K562 (cell line): Measurements from ENCODE around the gene CNTNAP4. TPM values are rescaled to one million over a fixed set of nuclear protein-coding genes. Genes with fewer than 3 reads are reported as not detected.

ENCODE experiments used
- ATAC-seq: fragments of 200-7000 bp; cut with Tn5 transposase; 3 replicates; pipeline ENCODE4 v1.9.1; 2020; ENCODE audit warnings: moderate library complexity
- BruUV-seq: library from RNA; stranded (reverse); fragments of 400-500 nt; replicated peaks from 2 replicates; lab custom pipeline; 2021; lab: Mats Ljungman, UMichigan
- CTCF ChIA-PET: fragments of 300-600 bp; formaldehyde crosslinking; extraction: SDS; loops from one replicate; lab custom pipeline; 2021; ENCODE audit warnings: low intra/inter-chr PET ratio; lab: Yijun Ruan, JAX
- POLR2A ChIA-PET: fragments of 300-600, 350-650 bp; sonication (Branson Sonifier 250); formaldehyde crosslinking; extraction: SDS; loops from one replicate; lab custom pipeline; 2021; ENCODE audit warnings: antibody characterized with exemption, inconsistent platforms; lab: Yijun Ruan, JAX
- DNase-seq, 4 experiments: peaks; one replicate each; pipeline versions ENCODE4 v3.0.0 to v3.0.0-alpha.2; 2011 to 2018; ENCODE audit warnings: low spot score in 3 of 4, mixed read lengths in 3 of 4; ENCODE audit errors: extremely low read depth in 1 of 4
- FAIRE-seq: peaks from 2 replicates; lab custom pipeline; 2011; peaks lifted over from hg19 to GRCh38; lab: Jason Lieb, UNC
- H2AFZ ChIP-seq: 2 replicates; pipeline ENCODE4 v1.6.0; 2011; ENCODE audit warnings: low read depth, low read length, control low read depth, inconsistent platforms
- H3K27ac ChIP-seq: fragments of 200-600 bp; 3 replicates; pipeline ENCODE4 v1.8.0; 2011; ENCODE audit warnings: low read depth, mild to moderate bottlenecking, control low read depth, inconsistent platforms, low read length, moderate library complexity, mixed read lengths; ENCODE audit errors: extremely low read depth
- H3K27me3 ChIP-seq, 2 experiments: fragments of 300-600 bp in 1 of 2; 2 replicates in 1 of 2; 3 replicates in 1 of 2; pipeline versions ENCODE4 v1.6.0 to v1.8.0; 2011; ENCODE audit warnings: inconsistent platforms in 2 of 2, low read length in 2 of 2, mild to moderate bottlenecking in 1 of 2, mixed read lengths in 1 of 2, moderate library complexity in 1 of 2; ENCODE audit not compliant: control insufficient read depth in 2 of 2, insufficient read depth in 2 of 2
- H3K36me3 ChIP-seq: fragments of 300-600 bp; 3 replicates; pipeline ENCODE4 v1.8.0; 2011; ENCODE audit warnings: mild to moderate bottlenecking, low read length, inconsistent platforms; ENCODE audit not compliant: control insufficient read depth, insufficient read depth
- H3K4me1 ChIP-seq, 2 experiments: fragments of 200-600 bp in 1 of 2; replicated peaks in 1 of 2; 2 replicates in 1 of 2; 3 replicates in 1 of 2; pipeline versions ENCODE4 v1.5.1 to v1.8.0; 2011; ENCODE audit warnings: inconsistent platforms in 2 of 2, low read length in 2 of 2, mild to moderate bottlenecking in 1 of 2, mixed read lengths in 1 of 2, moderate library complexity in 1 of 2; ENCODE audit not compliant: control insufficient read depth in 2 of 2, insufficient read depth in 2 of 2
- H3K4me2 ChIP-seq: 2 replicates; pipeline ENCODE4 v1.6.1; 2011; ENCODE audit warnings: low read length, control low read depth, inconsistent platforms, mixed read lengths; ENCODE audit not compliant: insufficient read depth
- H3K4me3 ChIP-seq: fragments of 200-600 bp; sonication (generic), shearing (Covaris generic); 2 replicates; pipeline ENCODE4 v1.5.1; 2016; ENCODE audit warnings: control low read depth, inconsistent platforms
- H3K79me2 ChIP-seq: fragments of 200-600 bp; 3 replicates; pipeline ENCODE4 v1.8.0; 2011; ENCODE audit warnings: low read length, inconsistent platforms; ENCODE audit not compliant: control insufficient read depth, insufficient read depth
- H3K9ac ChIP-seq, 2 experiments: 2 replicates each; pipeline versions ENCODE4 v1.6.0 to v1.6.1; 2011; ENCODE audit warnings: low read depth in 2 of 2, low read length in 2 of 2, control low read depth in 1 of 2, inconsistent platforms in 1 of 2, mild to moderate bottlenecking in 1 of 2, mixed read lengths in 1 of 2; ENCODE audit not compliant: insufficient read depth in 1 of 2
- H3K9me1 ChIP-seq: one replicate; pipeline ENCODE4 v1.6.0; 2011; ENCODE audit warnings: inconsistent platforms, mild to moderate bottlenecking, low read length, moderate library complexity; ENCODE audit not compliant: control insufficient read depth, insufficient read depth
- H3K9me3 ChIP-seq: replicated peaks from 2 replicates; pipeline ENCODE4 v1.5.1; 2011; ENCODE audit warnings: low read depth, low read length, inconsistent platforms; ENCODE audit not compliant: control insufficient read depth, insufficient read depth
- H4K20me1 ChIP-seq: replicated peaks from 2 replicates; pipeline ENCODE4 v1.6.1; 2011; ENCODE audit warnings: low read length, inconsistent platforms, mixed read lengths; ENCODE audit not compliant: control insufficient read depth, insufficient read depth
- BMI1 ChIP-seq: fragments of 150-350 bp; IDR thresholded peaks from 2 replicates; pipeline ENCODE4 v1.6.1; 2014; ENCODE audit warnings: low read length
- CBX1 ChIP-seq: sonication (generic); IDR thresholded peaks from 2 replicates; pipeline ENCODE4 v1.6.1; 2016; ENCODE audit warnings: antibody characterized with exemption, low read depth, mild to moderate bottlenecking
- CBX3 ChIP-seq, 2 experiments: IDR thresholded peaks; 1 replicate in 1 of 2; 2 replicates in 1 of 2; pipeline ENCODE4 v1.6.1; 2012; ENCODE audit warnings: inconsistent platforms in 2 of 2, low read length in 2 of 2, borderline replicate concordance in 1 of 2, control low read depth in 1 of 2
- GATAD2B ChIP-seq: fragments of 450-650 bp; IDR thresholded peaks from 2 replicates; pipeline ENCODE4 v1.6.1; 2017; ENCODE audit warnings: mild to moderate bottlenecking, borderline replicate concordance
- NELFE ChIP-seq: IDR thresholded peaks from 2 replicates; pipeline ENCODE4 v1.6.1; 2011; ENCODE audit warnings: mild to moderate bottlenecking; ENCODE audit not compliant: insufficient read depth, insufficient read length
- PHB ChIP-seq: fragments of 250-450 bp; sonication (Bioruptor Pico); IDR thresholded peaks from 2 replicates; pipeline ENCODE4 v1.5.0; 2021
- PYGO2 ChIP-seq: fragments of 450-650 bp; IDR thresholded peaks from 2 replicates; pipeline ENCODE4 v1.6.1; 2016; ENCODE audit warnings: mild to moderate bottlenecking, missing genetic modification characterization, moderate library complexity, missing compliant biosample characterization
- RBBP5 ChIP-seq: fragments of 200-600 bp; sonication (generic); IDR thresholded peaks from 2 replicates; pipeline ENCODE4 v1.6.1; 2012; ENCODE audit warnings: borderline replicate concordance, mild to moderate bottlenecking, low read length, control low read depth, inconsistent platforms; ENCODE audit not compliant: insufficient read depth, poor library complexity, severe bottlenecking
- in situ Hi-C: fragments of 300-500 bp; cut with MboI; formaldehyde crosslinking; loops from 4 replicates; pipeline ENCODE4 v1.15.0; 2018; ENCODE audit warnings: inconsistent platforms, mixed read lengths
- intact Hi-C: fragments of 100-400 bp; cut with micrococcal nuclease; formaldehyde crosslinking; loops from 2 replicates; pipeline ENCODE4 v1.14.2; 2022
- polyA plus RNA-seq, 8 experiments: library from polyadenylated mRNA; depleted of rRNA in 4 of 8; stranded (reverse) in 5 of 8; unstranded in 3 of 8; fragments of >200 nt; fragmentation: Nextera tagmentation in 2 of 8; fragmentation: Illumina TruSeq in 1 of 8; extraction: Ambion mirVana in 2 of 8; extraction: Trizol in 1 of 8; gene quantifications; 2 replicates each; pipeline versions ENCODE4 v1.2.1 to v1.2.3, GENCODE V29; 2011 to 2014; ENCODE audit warnings: inconsistent platforms in 1 of 8, missing spikeins in 1 of 8
- total RNA-seq, 7 experiments: library from RNA; depleted of rRNA in 6 of 7; stranded (reverse); fragments of >200 nt in 6 of 7; fragmentation: Illumina TruSeq in 2 of 7; extraction: Trizol in 2 of 7; gene quantifications; 2 replicates each; pipeline versions ENCODE4 v1.2.1 to v1.2.3, GENCODE V29; 2011 to 2021; ENCODE audit warnings: low replicate concordance in 1 of 7
- TF ChIP-seq, protein P1 (sequence below): sonication (generic); formaldehyde crosslinking; IDR thresholded peaks from 2 replicates; pipeline ENCODE4 v1.9.0; 2022; ENCODE audit warnings: mild to moderate bottlenecking, missing genetic modification reagents
- TF ChIP-seq, protein P2 (sequence below): fragments of 450-650 bp; formaldehyde crosslinking; IDR thresholded peaks from 2 replicates; pipeline ENCODE4 v1.4.0; 2020; ENCODE audit warnings: mild to moderate bottlenecking, moderate library complexity

Gene CNTNAP4
- total and polyA plus RNA-seq, 9 of the 15 experiments (the other 6 are each of a cell fraction or from before 2014, with no cell fraction given): not detected

DNA sequence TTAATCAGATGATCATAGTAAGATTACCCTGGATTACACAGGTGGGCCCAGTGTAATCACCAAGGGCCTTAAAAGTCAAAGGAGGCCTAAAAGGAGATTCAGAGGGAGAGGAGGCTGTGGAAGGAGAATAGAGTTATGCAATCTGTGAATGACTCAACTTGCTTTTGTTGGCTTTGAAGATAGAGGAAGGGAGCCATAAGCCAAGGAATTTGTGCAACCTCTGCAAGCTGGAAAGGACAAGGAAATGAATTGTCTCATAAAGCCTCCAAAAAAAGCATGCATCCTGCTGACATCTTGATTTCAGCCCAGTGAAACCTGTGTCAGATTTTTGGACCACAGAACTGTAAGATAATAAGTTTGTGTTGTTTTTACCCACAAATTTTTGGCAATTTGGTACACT, 109.6 kb downstream of the CNTNAP4 start:
- no peaks in the 10 kb centered on the region for H4K20me1 ChIP-seq
- POLR2A ChIA-PET: no interaction called here
- TF ChIP-seq RBBP5 (no peak), NELFE (no peak), PYGO2 (tag) (no peak), BMI1 (no peak), CBX1 (no peak), PHB (CRISPR knock-in tag) (no peak), GATAD2B (no peak), CBX3 (IDR thresholded peaks at IDR 0.05; ENCODE audit: borderline replicate concordance in 1 of 2, low read length in 2 of 2) (no peak)
- TF ChIP-seq, protein P1, sequence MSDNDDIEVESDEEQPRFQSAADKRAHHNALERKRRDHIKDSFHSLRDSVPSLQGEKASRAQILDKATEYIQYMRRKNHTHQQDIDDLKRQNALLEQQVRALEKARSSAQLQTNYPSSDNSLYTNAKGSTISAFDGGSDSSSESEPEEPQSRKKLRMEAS: no peak
- TF ChIP-seq, protein P2, sequence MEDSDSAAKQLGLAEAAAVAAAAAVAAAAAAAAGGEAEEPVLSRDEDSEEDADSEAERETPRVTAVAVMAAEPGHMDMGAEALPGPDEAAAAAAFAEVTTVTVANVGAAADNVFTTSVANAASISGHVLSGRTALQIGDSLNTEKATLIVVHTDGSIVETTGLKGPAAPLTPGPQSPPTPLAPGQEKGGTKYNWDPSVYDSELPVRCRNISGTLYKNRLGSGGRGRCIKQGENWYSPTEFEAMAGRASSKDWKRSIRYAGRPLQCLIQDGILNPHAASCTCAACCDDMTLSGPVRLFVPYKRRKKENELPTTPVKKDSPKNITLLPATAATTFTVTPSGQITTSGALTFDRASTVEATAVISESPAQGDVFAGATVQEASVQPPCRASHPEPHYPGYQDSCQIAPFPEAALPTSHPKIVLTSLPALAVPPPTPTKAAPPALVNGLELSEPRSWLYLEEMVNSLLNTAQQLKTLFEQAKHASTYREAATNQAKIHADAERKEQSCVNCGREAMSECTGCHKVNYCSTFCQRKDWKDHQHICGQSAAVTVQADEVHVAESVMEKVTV: no peak
- DNase-seq: no peak
- no peak for FAIRE-seq
- H3K36me3 ChIP-seq: no peaks in the 10 kb centered on the region
- no peaks in the 10 kb centered on the region for H3K9me1 ChIP-seq
- H3K4me1 ChIP-seq: no peaks in the 10 kb centered on the region
- in situ Hi-C loops (no loop called here), intact Hi-C loops (no loop called here)
- H3K27ac ChIP-seq: no peak overlapping the region
- no peaks in the 10 kb centered on the region for H3K79me2 ChIP-seq
- H3K9me3 ChIP-seq: no peaks in the 10 kb centered on the region
- H2AFZ ChIP-seq: no peak overlapping the region
- no peak overlapping the region for H3K4me2 ChIP-seq
- CTCF ChIA-PET: no interaction called here
- BruUV-seq: no TSS peak
- no peak overlapping the region for H3K4me3 ChIP-seq
- H3K27me3 ChIP-seq: no peaks in the 10 kb centered on the region
- no peak for ATAC-seq
- H3K9ac ChIP-seq: no peak overlapping the region
